ENCODE measurements around the gene MYCBP2.
"Not testable (repeated sequence)": the region's sequence is repeated elsewhere in the genome, so short reads cannot be mapped to it uniquely, and the experiment has no call there.

MYCBP2 gene

GRCh38 chr13:77245224-77245623 is 81.7 kb downstream of the MYCBP2 start:
- in situ Hi-C loops (cut with HindIII; ENCODE audit: low pct_ligation_motif_present, low pct_unique_long_range_greater_than_20kb, low sequenced_read_pairs); DNase-seq: not testable (repeated sequence)

DNA sequence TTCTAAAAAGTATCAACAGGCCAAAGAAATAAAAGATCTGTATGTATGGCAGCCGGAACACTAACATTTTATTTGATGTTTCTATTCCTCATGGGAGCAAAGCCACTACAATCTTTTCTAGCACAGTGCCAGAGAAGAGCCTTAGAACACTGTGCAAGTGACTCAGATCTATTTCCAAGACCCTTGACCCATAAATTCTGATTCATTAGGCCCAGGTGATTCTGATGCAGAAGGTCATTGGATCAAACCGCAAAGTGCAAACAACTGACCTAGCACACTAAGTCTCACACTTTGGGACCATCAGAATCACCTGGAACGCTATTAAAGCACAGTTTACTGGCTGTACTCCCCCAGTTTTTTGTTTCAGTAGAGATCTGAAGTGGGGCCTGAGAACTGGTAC is 87.6 kb downstream of the MYCBP2 start:
- DNase-seq = no peak
- in situ Hi-C loops (cut with HindIII; ENCODE audit: low pct_ligation_motif_present, low pct_unique_long_range_greater_than_20kb, low sequenced_read_pairs) = no loop called here

- in situ Hi-C loops (cut with HindIII; ENCODE audit: low pct_ligation_motif_present, low pct_unique_long_range_greater_than_20kb, low sequenced_read_pairs) = no loop called here
- DNase-seq = no peak
These were observed 91.4 kb downstream of the MYCBP2 start for GRCh38 chr13:77235456-77236022.

DNA sequence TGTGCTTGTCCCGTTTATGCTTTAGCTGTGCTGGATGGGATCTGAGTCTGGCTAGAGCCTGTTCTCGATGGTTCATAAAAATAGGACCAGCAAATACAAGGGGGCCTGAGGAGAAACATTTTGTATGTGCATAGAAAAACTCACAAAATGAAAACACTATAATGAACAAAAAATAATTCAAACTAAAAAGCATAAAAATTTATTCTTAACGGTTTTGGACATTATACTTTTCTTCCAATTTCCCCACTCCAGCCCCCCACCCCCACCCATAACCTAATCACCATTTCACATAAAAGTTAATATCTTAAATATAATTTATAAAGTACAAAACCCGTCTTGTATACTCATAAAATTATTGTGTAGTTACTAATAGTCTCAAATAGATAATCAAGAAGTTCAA is 93.7 kb downstream of the MYCBP2 start:
- in situ Hi-C loops (cut with HindIII; ENCODE audit: low pct_ligation_motif_present, low pct_unique_long_range_greater_than_20kb, low sequenced_read_pairs) = no loop called here

DNA sequence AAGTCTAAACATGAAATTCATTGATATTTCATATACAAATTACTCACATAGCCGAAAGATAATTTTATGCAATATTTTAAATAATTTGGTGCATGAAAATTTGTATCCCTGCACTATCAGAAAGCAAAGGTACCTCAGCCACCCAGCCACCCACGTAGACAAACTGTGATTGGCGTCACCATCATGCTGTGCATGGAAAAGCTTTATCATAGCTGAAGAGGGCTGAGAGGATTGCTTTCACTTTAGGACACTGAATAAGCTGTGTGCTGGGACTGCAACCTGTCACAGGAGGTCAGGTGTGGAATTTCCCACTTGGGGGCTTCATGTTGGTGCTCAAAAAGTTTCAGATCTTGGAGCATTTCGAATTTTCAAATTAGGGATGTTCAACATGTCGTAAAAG is 96.3 kb downstream of the MYCBP2 start:
- in situ Hi-C loops (cut with HindIII; ENCODE audit: low pct_ligation_motif_present, low pct_unique_long_range_greater_than_20kb, low sequenced_read_pairs) = no loop called here

More for the DNA sequence above, 93.7 kb downstream of the MYCBP2 start:
- DNase-seq = no peak

DNA sequence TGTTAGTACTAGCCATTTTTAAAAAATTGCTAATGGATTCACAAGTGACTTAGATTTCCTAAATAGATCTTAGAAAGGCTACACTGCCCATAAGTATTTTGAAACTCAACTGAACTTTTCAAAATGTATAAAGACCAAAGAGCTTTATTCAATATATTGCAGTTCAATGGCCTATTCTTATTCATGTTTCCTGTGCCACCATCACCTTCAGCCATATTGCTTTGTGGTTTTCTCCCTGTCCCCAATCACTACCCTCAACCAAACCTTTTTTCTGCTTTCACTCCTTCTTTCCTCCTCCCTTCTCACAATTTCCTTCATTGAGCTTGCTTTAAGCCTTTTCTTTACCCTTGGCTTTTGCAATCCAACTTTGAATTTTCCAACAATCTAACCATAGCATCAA is 100.9 kb downstream of the MYCBP2 start:
- in situ Hi-C loops (cut with HindIII; ENCODE audit: low pct_ligation_motif_present, low pct_unique_long_range_greater_than_20kb, low sequenced_read_pairs) = no loop called here
- no peak for DNase-seq

More for the DNA sequence above, 96.3 kb downstream of the MYCBP2 start:
- DNase-seq = no peak

- in situ Hi-C loops (cut with HindIII; ENCODE audit: low pct_ligation_motif_present, low pct_unique_long_range_greater_than_20kb, low sequenced_read_pairs) = no loop called here
- no peak for DNase-seq
These were observed 104.0 kb downstream of the MYCBP2 start for GRCh38 chr13:77222909-77223308.

DNA sequence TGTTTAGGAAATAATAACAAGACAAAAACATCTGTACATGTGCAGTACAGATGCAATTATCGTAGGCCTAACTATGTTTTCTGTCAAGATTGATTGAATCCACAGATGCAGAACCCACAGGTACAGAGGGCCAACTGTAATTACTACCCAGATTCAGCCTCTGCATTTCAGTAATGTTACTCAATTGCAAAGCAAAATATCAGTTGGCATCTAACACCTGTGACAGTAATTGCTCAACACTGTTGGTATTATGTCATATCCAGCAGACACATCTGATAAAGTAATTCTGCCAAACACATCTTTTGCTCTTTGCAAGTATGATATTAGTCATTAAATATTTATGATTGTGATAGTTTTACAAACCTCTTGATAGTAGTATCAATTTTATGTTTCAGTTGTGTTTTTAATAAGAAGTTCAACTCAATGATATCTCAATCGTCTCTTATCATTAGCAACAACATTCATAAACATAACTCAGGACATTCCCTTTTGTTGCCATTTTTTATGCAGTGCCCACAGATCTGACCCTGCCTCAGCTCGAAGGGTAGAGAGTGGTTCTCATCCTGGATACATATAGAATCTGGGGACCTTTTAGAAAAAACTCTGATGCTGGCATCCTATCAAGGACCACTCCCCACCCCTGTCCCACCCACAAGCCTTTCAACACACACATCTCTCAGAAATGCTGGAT is 104.7 kb downstream of the MYCBP2 start:
- in situ Hi-C loops (cut with HindIII; ENCODE audit: low pct_ligation_motif_present, low pct_unique_long_range_greater_than_20kb, low sequenced_read_pairs) = no loop called here
- DNase-seq = no peak

DNA sequence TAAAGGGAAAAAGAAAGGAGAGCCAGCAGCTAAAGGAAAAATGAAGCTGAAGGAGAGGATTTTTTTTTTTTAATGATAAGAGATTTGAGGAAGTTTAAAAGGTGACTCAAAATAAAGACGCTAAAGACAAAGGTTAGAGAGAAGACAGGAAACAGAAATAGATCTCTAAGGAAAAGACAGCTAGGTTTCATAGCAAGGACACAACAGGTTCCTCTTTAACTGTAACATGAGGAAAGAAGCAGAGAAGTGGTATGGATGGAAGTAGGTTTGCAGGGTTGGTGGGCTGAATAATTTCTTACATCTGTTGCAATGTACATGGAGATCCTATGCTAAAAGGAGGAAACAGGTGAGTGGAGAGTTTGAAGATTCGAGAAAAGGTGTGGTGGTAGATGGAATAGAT is 107.5 kb downstream of the MYCBP2 start:
- in situ Hi-C loops (cut with HindIII; ENCODE audit: low pct_ligation_motif_present, low pct_unique_long_range_greater_than_20kb, low sequenced_read_pairs) = no loop called here
- DNase-seq = no peak

DNA sequence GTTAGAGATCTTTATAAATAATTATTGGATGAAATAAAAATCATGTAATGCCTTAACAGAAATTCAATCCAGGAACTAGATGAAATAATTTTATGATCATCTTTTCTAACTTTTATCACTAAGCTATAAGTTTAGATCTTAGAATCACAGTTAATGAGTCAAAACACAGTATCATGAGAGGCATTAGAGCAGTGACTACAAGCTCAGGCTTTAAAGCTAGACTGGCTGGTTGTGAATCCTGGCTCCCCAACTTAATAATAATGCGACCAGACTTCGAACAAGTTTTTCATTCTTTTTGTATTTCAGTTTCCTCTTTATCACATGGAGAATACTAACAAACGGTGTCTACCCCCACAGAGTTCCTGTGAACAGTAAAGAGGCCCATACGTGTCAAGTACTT is 108.6 kb downstream of the MYCBP2 start:
- in situ Hi-C loops (cut with HindIII; ENCODE audit: low pct_ligation_motif_present, low pct_unique_long_range_greater_than_20kb, low sequenced_read_pairs) = no loop called here
- DNase-seq = no peak

GRCh38 chr13:77215543-77215942 is 111.4 kb downstream of the MYCBP2 start:
- DNase-seq = no peak
- in situ Hi-C loops (cut with HindIII; ENCODE audit: low pct_ligation_motif_present, low pct_unique_long_range_greater_than_20kb, low sequenced_read_pairs) = no loop called here

GRCh38 chr13:77213644-77214043 is 113.2 kb downstream of the MYCBP2 start:
- DNase-seq = no peak
- in situ Hi-C loops (cut with HindIII; ENCODE audit: low pct_ligation_motif_present, low pct_unique_long_range_greater_than_20kb, low sequenced_read_pairs) = no loop called here

DNA sequence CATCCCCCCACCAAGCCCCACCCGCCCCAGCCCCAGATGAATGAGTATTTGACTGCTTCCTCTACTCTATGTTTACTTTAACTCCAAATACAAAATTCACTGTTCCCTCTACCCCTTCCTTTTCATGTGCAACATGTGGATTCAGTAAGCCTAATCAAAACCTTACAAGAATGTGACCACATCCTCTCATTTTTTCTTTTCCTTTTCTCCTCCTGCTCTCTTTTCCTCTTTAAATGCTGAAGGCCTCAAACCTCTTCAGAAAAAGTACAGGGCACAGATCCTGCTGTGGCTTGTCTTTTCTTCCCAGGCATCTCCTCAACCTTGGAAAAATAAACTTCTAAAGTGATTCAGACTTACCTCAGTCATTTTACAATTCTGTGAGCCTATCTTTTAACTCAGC is 119.0 kb downstream of the MYCBP2 start:
- in situ Hi-C loops (cut with HindIII; ENCODE audit: low pct_ligation_motif_present, low pct_unique_long_range_greater_than_20kb, low sequenced_read_pairs) = no loop called here
- DNase-seq = no peak

- DNase-seq; in situ Hi-C loops (cut with HindIII; ENCODE audit: low pct_ligation_motif_present, low pct_unique_long_range_greater_than_20kb, low sequenced_read_pairs): not testable (repeated sequence)
These were observed 127.9 kb downstream of the MYCBP2 start for GRCh38 chr13:77198995-77199394.

GRCh38 chr13:77196052-77196618 is 130.8 kb downstream of the MYCBP2 start:
- no peak for DNase-seq
- in situ Hi-C loops (cut with HindIII; ENCODE audit: low pct_ligation_motif_present, low pct_unique_long_range_greater_than_20kb, low sequenced_read_pairs) = no loop called here

GRCh38 chr13:77190349-77190958 is 136.4 kb downstream of the MYCBP2 start:
- in situ Hi-C loops (cut with HindIII; ENCODE audit: low pct_ligation_motif_present, low pct_unique_long_range_greater_than_20kb, low sequenced_read_pairs) = no loop called here

DNA sequence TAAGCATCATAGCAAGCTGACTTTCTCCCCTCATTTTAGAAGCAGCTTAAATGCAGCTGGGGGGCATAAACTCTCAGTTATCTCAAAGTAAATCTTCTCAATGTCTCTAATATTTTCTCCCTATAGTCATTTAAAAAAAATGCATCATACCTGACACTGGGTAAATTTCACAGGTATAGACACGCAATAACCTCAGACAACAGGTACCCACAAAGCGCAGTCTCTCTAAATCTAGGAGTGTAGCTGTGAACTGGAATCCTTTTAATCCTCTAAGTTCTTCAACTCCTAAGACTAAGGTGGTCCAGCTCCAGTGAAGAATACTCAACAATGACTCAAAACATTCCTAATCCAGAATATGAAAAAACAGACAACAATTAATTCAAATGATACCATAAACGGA is 141.2 kb downstream of the MYCBP2 start:
- in situ Hi-C loops (cut with HindIII; ENCODE audit: low pct_ligation_motif_present, low pct_unique_long_range_greater_than_20kb, low sequenced_read_pairs) = no loop called here
- no peak for DNase-seq

More at GRCh38 chr13:77190349-77190958, 136.4 kb downstream of the MYCBP2 start:
- no peak for DNase-seq

- in situ Hi-C loops (cut with HindIII; ENCODE audit: low pct_ligation_motif_present, low pct_unique_long_range_greater_than_20kb, low sequenced_read_pairs) = no loop called here
- DNase-seq = no peak
These were observed 142.4 kb downstream of the MYCBP2 start for GRCh38 chr13:77184455-77184854.

GRCh38 chr13:77180011-77180410 is 146.9 kb downstream of the MYCBP2 start:
- in situ Hi-C loops (cut with HindIII; ENCODE audit: low pct_ligation_motif_present, low pct_unique_long_range_greater_than_20kb, low sequenced_read_pairs) = no loop called here

GRCh38 chr13:77177646-77178045 is 149.2 kb downstream of the MYCBP2 start:
- DNase-seq = no peak
- in situ Hi-C loops (cut with HindIII; ENCODE audit: low pct_ligation_motif_present, low pct_unique_long_range_greater_than_20kb, low sequenced_read_pairs) = no loop called here

More at GRCh38 chr13:77180011-77180410, 146.9 kb downstream of the MYCBP2 start:
- no peak for DNase-seq
